MCF 10A (cell line): ENCODE measurements around the gene ABCA1. TPM values are rescaled to one million over a fixed set of nuclear protein-coding genes. Genes with fewer than 3 reads are reported as not detected.
"Not testable (repeated sequence)": the region's sequence is repeated elsewhere in the genome, so short reads cannot be mapped to it uniquely, and the experiment has no call there.

Experiments used
- BruUV-seq: library from RNA; stranded (reverse); fragments of 400-500 nt; replicated peaks from 2 replicates; lab custom pipeline; 2021; lab: Mats Ljungman, UMichigan
- CTCF ChIA-PET: fragments of 300-600 bp; sonication (Branson Sonifier 250); formaldehyde crosslinking; extraction: SDS; loops from one replicate; lab custom pipeline; 2021; ENCODE audit warnings: antibody characterized with exemption, inconsistent platforms; lab: Yijun Ruan, JAX
- POLR2A ChIA-PET: fragments of 300-600, 350-650 bp; sonication (Branson Sonifier 250); formaldehyde crosslinking; extraction: SDS; loops from one replicate; lab custom pipeline; 2020; ENCODE audit warnings: antibody characterized with exemption, inconsistent platforms; lab: Yijun Ruan, JAX
- DNase-seq: peaks from one replicate; pipeline ENCODE4 v3.0.0-alpha.2; 2018; ENCODE audit not compliant: unreplicated experiment
- H3K27ac Mint-ChIP-seq: one replicate; pipeline ENCODE4 v1.8.0; 2022; ENCODE audit warnings: mild to moderate bottlenecking, low read depth, mixed read lengths; ENCODE audit not compliant: unreplicated experiment
- H3K27me3 Mint-ChIP-seq: one replicate; pipeline ENCODE4 v1.8.0; 2022; ENCODE audit warnings: mixed read lengths; ENCODE audit not compliant: insufficient read depth, unreplicated experiment
- H3K36me3 Mint-ChIP-seq: one replicate; pipeline ENCODE4 v1.8.0; 2022; ENCODE audit warnings: mild to moderate bottlenecking, moderate library complexity, mixed read lengths; ENCODE audit not compliant: insufficient read depth, unreplicated experiment
- H3K4me1 Mint-ChIP-seq: one replicate; pipeline ENCODE4 v1.8.0; 2022; ENCODE audit warnings: mixed read lengths; ENCODE audit not compliant: insufficient read depth, unreplicated experiment
- H3K4me3 Mint-ChIP-seq: one replicate; pipeline ENCODE4 v1.8.0; 2022; ENCODE audit warnings: mild to moderate bottlenecking, moderate library complexity, mixed read lengths; ENCODE audit not compliant: unreplicated experiment
- H3K9me3 Mint-ChIP-seq: one replicate; pipeline ENCODE4 v1.8.0; 2022; ENCODE audit warnings: mixed read lengths; ENCODE audit not compliant: unreplicated experiment
- intact Hi-C: fragments of 100-400 bp; cut with micrococcal nuclease; formaldehyde crosslinking; loops from 2 replicates; pipeline ENCODE4 v1.14.1; 2022
- total RNA-seq: library from RNA; stranded (reverse); gene quantifications from 2 replicates; pipeline ENCODE4 v1.2.3, GENCODE V29; 2022
- TF ChIP-seq, protein P1 (sequence below): fragments of 200-600 bp; IDR thresholded peaks from one replicate; pipeline ENCODE4 v1.8.0; 2022; ENCODE audit warnings: antibody characterized with exemption, mild to moderate bottlenecking; ENCODE audit not compliant: unreplicated experiment

Gene ABCA1
- total RNA-seq, 1 experiment from 2014 or later, result 0.28 TPM

DNA sequence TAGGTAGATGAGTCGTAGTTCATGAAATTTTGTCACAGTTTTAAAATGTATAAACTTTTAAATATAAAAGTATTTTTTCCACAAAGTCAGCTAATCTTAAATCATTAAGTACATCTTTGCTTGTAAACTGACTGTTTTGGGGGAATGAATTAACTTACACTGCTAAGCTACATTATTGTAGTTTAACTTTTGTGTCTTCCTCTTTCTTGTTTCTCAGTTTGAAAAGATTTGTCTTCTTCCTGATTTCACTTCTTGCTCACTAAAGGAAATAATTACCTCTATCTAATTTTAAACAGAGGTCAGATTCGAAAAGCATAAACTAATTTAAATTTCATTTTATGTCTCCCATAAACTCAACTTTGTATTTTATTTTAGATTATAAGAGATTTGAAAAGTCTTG is 158.3 kb downstream of the ABCA1 start:
- Mint-ChIP-seq H3K27me3 (no peaks in the 10 kb centered on the region), H3K4me1 (no peaks in the 10 kb centered on the region), H3K9me3 (no peaks in the 10 kb centered on the region), H3K27ac (no peak overlapping the region), H3K4me3 (no peak overlapping the region), H3K36me3 (no peaks in the 10 kb centered on the region)
- BruUV-seq, result no TSS peak
- ChIA-PET CTCF (interaction anchor here (1.5 kb wide), 1 partner anchor 10 kb away, joined by 6 read pairs; no protein-coding TSS in a partner anchor), POLR2A (interaction anchor here (0.6 kb wide), 1 partner anchor 11 kb away, joined by 4 read pairs; no protein-coding TSS in a partner anchor)
- intact Hi-C loops, result no loop called here
- TF ChIP-seq, protein P1, sequence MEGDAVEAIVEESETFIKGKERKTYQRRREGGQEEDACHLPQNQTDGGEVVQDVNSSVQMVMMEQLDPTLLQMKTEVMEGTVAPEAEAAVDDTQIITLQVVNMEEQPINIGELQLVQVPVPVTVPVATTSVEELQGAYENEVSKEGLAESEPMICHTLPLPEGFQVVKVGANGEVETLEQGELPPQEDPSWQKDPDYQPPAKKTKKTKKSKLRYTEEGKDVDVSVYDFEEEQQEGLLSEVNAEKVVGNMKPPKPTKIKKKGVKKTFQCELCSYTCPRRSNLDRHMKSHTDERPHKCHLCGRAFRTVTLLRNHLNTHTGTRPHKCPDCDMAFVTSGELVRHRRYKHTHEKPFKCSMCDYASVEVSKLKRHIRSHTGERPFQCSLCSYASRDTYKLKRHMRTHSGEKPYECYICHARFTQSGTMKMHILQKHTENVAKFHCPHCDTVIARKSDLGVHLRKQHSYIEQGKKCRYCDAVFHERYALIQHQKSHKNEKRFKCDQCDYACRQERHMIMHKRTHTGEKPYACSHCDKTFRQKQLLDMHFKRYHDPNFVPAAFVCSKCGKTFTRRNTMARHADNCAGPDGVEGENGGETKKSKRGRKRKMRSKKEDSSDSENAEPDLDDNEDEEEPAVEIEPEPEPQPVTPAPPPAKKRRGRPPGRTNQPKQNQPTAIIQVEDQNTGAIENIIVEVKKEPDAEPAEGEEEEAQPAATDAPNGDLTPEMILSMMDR, result no peak
- no peak for DNase-seq

DNA sequence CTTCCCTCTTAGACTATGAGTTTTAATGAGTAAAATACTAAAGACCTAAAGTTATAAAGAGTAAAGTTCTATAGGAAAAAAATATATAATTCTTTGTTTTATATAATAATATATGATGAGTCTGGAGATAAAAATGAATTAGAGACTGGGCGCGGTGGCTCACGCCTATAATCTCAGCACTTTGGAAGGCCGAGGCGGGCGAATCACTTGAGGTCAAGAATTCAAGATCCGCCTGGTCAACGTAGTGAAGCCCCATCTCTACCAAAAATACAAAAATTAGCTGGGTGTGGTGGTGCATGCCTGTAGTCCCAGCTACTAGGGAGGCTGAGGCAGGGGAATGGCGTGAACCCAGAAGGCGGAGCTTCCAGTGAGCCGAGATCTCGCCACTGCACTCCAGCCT is 158.9 kb downstream of the ABCA1 start:
- H3K4me3 Mint-ChIP-seq, H3K4me1 Mint-ChIP-seq, H3K27me3 Mint-ChIP-seq, BruUV-seq, H3K36me3 Mint-ChIP-seq, intact Hi-C loops, H3K9me3 Mint-ChIP-seq, H3K27ac Mint-ChIP-seq, DNase-seq: not testable (repeated sequence)
- POLR2A ChIA-PET, result interaction anchor here (1.0 kb wide), 1 partner anchor 681 kb away, joined by 3 read pairs; no protein-coding TSS in a partner anchor
- CTCF ChIA-PET, result interaction anchor here (0.8 to 1.5 kb wide), 2 partner anchors 11 to 94 kb away, joined by 6 read pairs; no protein-coding TSS in a partner anchor

GRCh38 chr9:104767507-104767906 is 160.4 kb downstream of the ABCA1 start:
- Mint-ChIP-seq H3K4me1 (no peaks in the 10 kb centered on the region), H3K27ac (no peak overlapping the region), H3K27me3 (no peaks in the 10 kb centered on the region), H3K9me3 (no peaks in the 10 kb centered on the region), H3K4me3 (no peak overlapping the region), H3K36me3 (no peaks in the 10 kb centered on the region)
- intact Hi-C loops, result no loop called here
- POLR2A ChIA-PET, result interaction anchor here (0.6 kb wide), 1 partner anchor 758 kb away, joined by 4 read pairs; no protein-coding TSS in a partner anchor
- CTCF ChIA-PET, result no interaction called here
- TF ChIP-seq, protein P1, result no peak
- BruUV-seq, result no TSS peak
- no peak for DNase-seq

DNA sequence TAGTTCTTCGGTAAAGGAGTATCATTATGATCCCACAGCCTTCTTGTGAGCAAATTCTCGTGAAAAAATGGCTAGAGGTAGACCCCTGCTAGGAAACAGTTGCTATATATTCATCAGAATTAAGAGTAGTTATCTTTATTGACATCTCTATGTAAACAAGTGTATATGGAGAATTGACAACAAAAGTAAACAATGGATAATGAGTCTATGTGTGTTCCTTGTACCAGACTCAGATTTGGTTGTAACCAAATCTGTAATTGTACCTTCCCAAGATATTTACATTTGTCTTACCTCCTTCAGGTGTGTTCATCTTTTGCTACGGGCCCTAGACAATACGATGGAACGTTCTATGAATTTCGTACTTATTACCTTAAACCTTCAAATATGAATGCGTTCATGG is 161.9 kb downstream of the ABCA1 start:
- no peaks in the 10 kb centered on the region for H3K9me3 Mint-ChIP-seq
- BruUV-seq, result no TSS peak
- no peaks in the 10 kb centered on the region for H3K27me3 Mint-ChIP-seq
- POLR2A ChIA-PET, result interaction anchor here (0.8 kb wide), 1 partner anchor 18 kb away, joined by 3 read pairs; the partner anchor contains the start of gene NIPSNAP3A
- TF ChIP-seq, protein P1, result no peak
- H3K36me3 Mint-ChIP-seq, result no peaks in the 10 kb centered on the region
- intact Hi-C loops, result no loop called here
- H3K27ac Mint-ChIP-seq, result no peak overlapping the region
- CTCF ChIA-PET, result no interaction called here
- DNase-seq, result no peak
- no peaks in the 10 kb centered on the region for H3K4me1 Mint-ChIP-seq
- H3K4me3 Mint-ChIP-seq, result no peak overlapping the region
